DND-41 (cell line): Measurements from ENCODE around the gene CHST3.

ENCODE experiments used
- ATAC-seq: fragments of 200-7000 bp; cut with Tn5 transposase; 3 replicates; pipeline ENCODE4 v1.9.1; 2021; ENCODE audit warnings: low read depth; ENCODE audit not compliant: insufficient read depth
- DNase-seq: peaks from one replicate; pipeline ENCODE4 v3.0.0-alpha.2; 2020
- H2AFZ ChIP-seq: 2 replicates; pipeline ENCODE4 v1.6.0; 2012; ENCODE audit warnings: low read depth, low read length
- H3K27ac ChIP-seq: 2 replicates; pipeline ENCODE4 v1.5.1; 2012; ENCODE audit warnings: low read length, inconsistent platforms
- H3K27me3 ChIP-seq: fragments of 200-600 bp; sonication (generic); 2 replicates; pipeline ENCODE4 v1.6.0; 2012; ENCODE audit warnings: low read length, mild to moderate bottlenecking, inconsistent platforms; ENCODE audit not compliant: insufficient read depth, poor library complexity
- H3K36me3 ChIP-seq: 2 replicates; pipeline ENCODE4 v1.5.1; 2012; ENCODE audit warnings: low read length, inconsistent platforms; ENCODE audit not compliant: insufficient read depth
- H3K4me1 ChIP-seq: 2 replicates; pipeline ENCODE4 v1.5.1; 2012; ENCODE audit warnings: mild to moderate bottlenecking, low read length; ENCODE audit not compliant: insufficient read depth
- H3K4me2 ChIP-seq: 2 replicates; pipeline ENCODE4 v1.6.0; 2012; ENCODE audit warnings: mild to moderate bottlenecking, moderate library complexity, low read length, inconsistent platforms; ENCODE audit not compliant: insufficient read depth
- H3K4me3 ChIP-seq, 2 experiments: fragments of 200-600 bp in 1 of 2; shearing (Covaris generic) in 1 of 2; 2 replicates each; pipeline ENCODE4 v1.5.1; 2012 to 2016; ENCODE audit warnings: inconsistent platforms in 2 of 2, low read length in 2 of 2, mild to moderate bottlenecking in 2 of 2, low read depth in 1 of 2, moderate library complexity in 1 of 2
- H3K79me2 ChIP-seq: 2 replicates; pipeline ENCODE4 v1.6.0; 2012; ENCODE audit warnings: low read length, inconsistent platforms; ENCODE audit not compliant: insufficient read depth
- H3K9ac ChIP-seq: 2 replicates; pipeline ENCODE4 v1.6.0; 2012; ENCODE audit warnings: low read depth, mild to moderate bottlenecking, inconsistent platforms, low read length, moderate library complexity
- H3K9me3 ChIP-seq: 2 replicates; pipeline ENCODE4 v1.5.1; 2012; ENCODE audit warnings: low read length, moderate library complexity, mild to moderate bottlenecking, inconsistent platforms; ENCODE audit not compliant: insufficient read depth, severe bottlenecking
- H4K20me1 ChIP-seq: 2 replicates; pipeline ENCODE4 v1.6.0; 2012; ENCODE audit warnings: low read length; ENCODE audit not compliant: insufficient read depth
- CTCF ChIP-seq: IDR thresholded peaks from 2 replicates; pipeline ENCODE4 v1.5.1; 2012; ENCODE audit warnings: borderline replicate concordance, low read length, moderate library complexity, mild to moderate bottlenecking; ENCODE audit not compliant: poor library complexity, severe bottlenecking; ENCODE audit errors: extremely low read depth
- EZH2 ChIP-seq: IDR thresholded peaks from 3 replicates; pipeline ENCODE4 v1.6.1; 2012; ENCODE audit warnings: borderline replicate concordance, low read depth, mild to moderate bottlenecking, moderate library complexity, low read length, inconsistent platforms; ENCODE audit not compliant: severe bottlenecking

The CHST3 gene

GRCh38 chr10:72009051-72009424 lies 44.8 kb downstream of the CHST3 start:
- Histone ChIP-seq H3K4me2 (no peak overlapping the region), H3K36me3 (no peaks in the 10 kb centered on the region), H3K9me3 (no peaks in the 10 kb centered on the region), H3K9ac (no peak overlapping the region), H2AFZ (no peak overlapping the region), H3K27ac (no peak overlapping the region), H3K4me3 (no peak overlapping the region), H3K79me2 (no peaks in the 10 kb centered on the region), H3K4me1 (no peaks in the 10 kb centered on the region), H4K20me1 (no peaks in the 10 kb centered on the region), H3K27me3 (no peaks in the 10 kb centered on the region)
- no peak for TF ChIP-seq CTCF
- TF ChIP-seq EZH2, result no peak
- DNase-seq (no peak), ATAC-seq (no peak)

- H3K4me1 ChIP-seq, result no peaks in the 10 kb centered on the region
- DNase-seq, result no peak
- no peaks in the 10 kb centered on the region for H3K79me2 ChIP-seq
Measured at GRCh38 chr10:72009425-72010081, 45.4 kb downstream of the CHST3 start.

GRCh38 chr10:72010234-72010973 lies 46.2 kb downstream of the CHST3 start:
- H3K79me2 ChIP-seq, result no peaks in the 10 kb centered on the region
- TF ChIP-seq EZH2 (no peak), CTCF (no peak)
- H3K9me3 ChIP-seq, result no peaks in the 10 kb centered on the region
- H3K27ac ChIP-seq, result no peak overlapping the region
- DNase-seq (no peak), ATAC-seq (no peak)
- no peaks in the 10 kb centered on the region for H3K27me3 ChIP-seq
- no peaks in the 10 kb centered on the region for H4K20me1 ChIP-seq
- H2AFZ ChIP-seq, result no peak overlapping the region; the same call in 1 of the 2 replicates
- H3K4me2 ChIP-seq, result no peak overlapping the region
- H3K4me1 ChIP-seq, result no peaks in the 10 kb centered on the region
- H3K36me3 ChIP-seq, result no peaks in the 10 kb centered on the region
- no peak overlapping the region for H3K9ac ChIP-seq
- no peak overlapping the region for H3K4me3 ChIP-seq

More at GRCh38 chr10:72009425-72010081, 45.4 kb downstream of the CHST3 start:
- ATAC-seq, result no peak
- Histone ChIP-seq H3K9me3 (no peaks in the 10 kb centered on the region), H4K20me1 (no peaks in the 10 kb centered on the region), H3K36me3 (no peaks in the 10 kb centered on the region), H3K27ac (no peak overlapping the region), H3K9ac (no peak overlapping the region), H3K4me3 (no peak overlapping the region), H2AFZ (no peak overlapping the region), H3K27me3 (no peaks in the 10 kb centered on the region), H3K4me2 (no peak overlapping the region)
- TF ChIP-seq EZH2 (no peak), CTCF (no peak)
